Dedifferentiated amniotic fluid mesenchymal stem cell (primary cell): Measurements from ENCODE around the gene PINK1.

Source experiments
- DNase-seq: peaks from one replicate; pipeline ENCODE4 v3.0.0-alpha.2; 2016; ENCODE audit errors: extremely low spot score

Gene PINK1

GRCh38 chr1:20610970-20611369 lies 22.3 kb upstream of the PINK1 start:
- no peak for DNase-seq

- DNase-seq = no peak
These were observed 21.6 kb upstream of the PINK1 start for GRCh38 chr1:20611652-20612051.

- DNase-seq = no peak
These were observed 21.0 kb upstream of the PINK1 start for GRCh38 chr1:20612221-20612746.

- DNase-seq = no peak
These were observed 19.1 kb upstream of the PINK1 start for GRCh38 chr1:20614131-20614579.

GRCh38 chr1:20615946-20616846 lies 17.1 kb upstream of the PINK1 start:
- no peak for DNase-seq

- DNase-seq = no peak
These were observed 16.3 kb upstream of the PINK1 start for GRCh38 chr1:20616847-20617487.

GRCh38 chr1:20618550-20618949 lies 14.7 kb upstream of the PINK1 start:
- no peak for DNase-seq

- DNase-seq = no peak
These were observed 13.3 kb upstream of the PINK1 start for GRCh38 chr1:20619999-20620398.

- no peak for DNase-seq
These were observed 12.2 kb upstream of the PINK1 start for GRCh38 chr1:20621012-20621411.

- DNase-seq = no peak
These were observed 8.5 kb upstream of the PINK1 start for GRCh38 chr1:20624709-20625108.

GRCh38 chr1:20625176-20626097 lies 7.8 kb upstream of the PINK1 start:
- no peak for DNase-seq

GRCh38 chr1:20626098-20626427 lies 7.2 kb upstream of the PINK1 start:
- no peak for DNase-seq

GRCh38 chr1:20626524-20626923 lies 6.7 kb upstream of the PINK1 start:
- DNase-seq = no peak

GRCh38 chr1:20630729-20631128 lies 2.5 kb upstream of the PINK1 start:
- no peak for DNase-seq

- DNase-seq = no peak
These were observed 872 bp upstream of the PINK1 start for GRCh38 chr1:20632386-20632785.

GRCh38 chr1:20634065-20634593 lies 871 bp downstream of the PINK1 start:
- DNase-seq = no peak

- no peak for DNase-seq
These were observed 1.4 kb downstream of the PINK1 start for GRCh38 chr1:20634594-20635084.

GRCh38 chr1:20636785-20637347 lies 3.6 kb downstream of the PINK1 start:
- DNase-seq = no peak

GRCh38 chr1:20640183-20640597 lies 6.9 kb downstream of the PINK1 start:
- DNase-seq = peak; percentile 39

GRCh38 chr1:20641975-20642374 lies 8.7 kb downstream of the PINK1 start:
- no peak for DNase-seq

- no peak for DNase-seq
These were observed 9.8 kb downstream of the PINK1 start for GRCh38 chr1:20643080-20643479.
